ENCODE data around the gene TRIO. TPM values are rescaled to one million over a fixed set of nuclear protein-coding genes. Genes with fewer than 3 reads are reported as not detected.
"Not testable (repeated sequence)": the region's sequence is repeated elsewhere in the genome, so short reads cannot be mapped to it uniquely, and the experiment has no call there.

Gene TRIO
- total RNA-seq, 1 donor from 2014 or later: 95.6 TPM

DNA sequence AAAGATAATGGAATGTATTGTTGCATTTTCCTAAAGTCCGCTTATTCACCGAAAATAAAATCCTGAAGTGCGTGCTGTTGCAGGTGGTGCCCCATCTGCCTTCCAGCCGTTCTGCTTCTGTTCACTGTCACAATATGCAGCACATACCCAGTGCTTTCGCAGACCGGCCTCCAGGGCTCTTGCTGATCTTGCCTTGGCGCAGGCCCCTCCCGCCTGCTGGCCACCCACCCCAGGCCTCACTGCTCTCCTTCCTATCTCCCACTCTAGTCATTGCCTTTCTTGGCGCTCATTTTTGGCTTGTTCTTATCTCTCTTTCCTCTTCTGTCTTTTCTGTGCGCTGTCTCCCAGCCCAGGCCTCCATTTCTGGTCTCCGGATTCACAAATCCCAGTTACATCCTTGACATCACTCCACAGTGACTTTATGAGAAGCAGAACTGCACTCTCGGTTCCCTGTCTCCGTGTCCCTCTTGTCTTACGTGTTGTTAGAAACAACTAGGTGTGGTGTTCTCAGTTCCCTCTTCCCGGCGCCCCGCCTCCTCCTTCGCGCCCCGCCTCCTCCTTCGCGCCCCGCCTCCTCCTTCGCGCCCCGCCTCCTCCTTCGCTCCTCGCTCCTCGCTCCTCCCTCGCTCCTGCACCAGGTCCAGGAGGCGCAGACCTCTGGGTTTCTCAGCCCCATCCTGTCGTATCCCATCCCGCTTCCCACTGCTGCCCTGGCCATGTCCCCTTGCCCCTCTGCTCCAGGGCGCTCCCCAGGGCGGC is 236.8 kb downstream of the TRIO start:
- DNase-seq (ENCODE audit: low read depth in 2 of 2): no peak

DNA sequence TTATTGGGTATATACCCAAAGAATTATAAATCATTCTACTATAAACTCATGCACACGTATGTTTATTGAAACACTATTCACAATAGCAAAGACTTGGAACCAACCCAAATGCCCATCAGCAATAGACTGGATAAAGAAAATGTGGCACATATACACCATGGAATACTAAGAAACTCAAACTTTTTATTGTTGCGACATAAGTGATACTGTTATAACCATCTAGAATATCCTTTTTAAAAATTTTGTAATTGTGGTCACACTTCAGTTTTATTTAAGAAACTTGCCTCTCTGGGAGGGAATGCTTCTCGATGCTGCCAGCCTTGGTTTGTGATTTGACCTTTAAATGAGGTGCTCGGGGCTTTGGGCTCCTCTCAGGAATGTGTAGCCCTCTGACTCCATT is 237.6 kb downstream of the TRIO start:
- DNase-seq (ENCODE audit: low read depth in 2 of 2): no peak

DNA sequence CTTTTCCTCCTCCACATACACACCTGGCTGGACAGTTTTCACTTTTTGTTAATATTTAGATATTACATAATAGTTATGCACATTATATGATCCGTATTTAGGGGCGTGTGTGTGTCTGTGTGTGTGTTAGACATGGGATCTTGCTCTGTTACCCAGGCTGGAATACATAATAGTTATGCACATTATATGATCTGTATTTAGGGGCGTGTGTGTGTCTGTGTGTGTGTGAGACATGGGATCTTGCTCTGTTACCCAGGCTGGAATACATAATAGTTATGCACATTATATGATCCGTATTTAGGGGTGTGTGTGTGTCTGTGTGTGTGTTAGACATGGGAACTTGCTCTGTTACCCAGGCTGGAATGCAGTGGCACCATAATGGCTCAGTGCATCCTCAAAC is 239.5 kb downstream of the TRIO start:
- DNase-seq (ENCODE audit: low read depth in 2 of 2): no peak

DNA sequence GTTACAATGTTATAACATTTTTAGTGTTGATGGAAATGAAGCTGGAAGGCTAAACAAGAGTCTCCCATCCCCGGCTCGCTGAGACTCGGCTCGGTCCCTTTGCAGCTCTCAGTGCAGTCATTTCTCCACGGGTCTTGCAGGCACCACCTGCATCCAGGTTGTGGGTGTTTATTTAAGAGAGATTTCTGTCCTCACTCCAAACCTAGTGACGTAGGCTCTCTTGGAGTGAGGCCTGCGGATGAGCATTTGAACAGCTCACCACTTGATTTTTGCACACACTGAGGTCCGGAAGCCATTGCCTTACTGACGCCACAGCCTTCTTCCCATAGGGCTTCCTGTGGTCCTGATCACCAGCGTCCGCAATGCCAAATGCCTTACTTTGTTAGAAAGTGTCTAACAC is 240.8 kb downstream of the TRIO start:
- DNase-seq (ENCODE audit: low read depth in 2 of 2): peak; percentile 80 to 86

DNA sequence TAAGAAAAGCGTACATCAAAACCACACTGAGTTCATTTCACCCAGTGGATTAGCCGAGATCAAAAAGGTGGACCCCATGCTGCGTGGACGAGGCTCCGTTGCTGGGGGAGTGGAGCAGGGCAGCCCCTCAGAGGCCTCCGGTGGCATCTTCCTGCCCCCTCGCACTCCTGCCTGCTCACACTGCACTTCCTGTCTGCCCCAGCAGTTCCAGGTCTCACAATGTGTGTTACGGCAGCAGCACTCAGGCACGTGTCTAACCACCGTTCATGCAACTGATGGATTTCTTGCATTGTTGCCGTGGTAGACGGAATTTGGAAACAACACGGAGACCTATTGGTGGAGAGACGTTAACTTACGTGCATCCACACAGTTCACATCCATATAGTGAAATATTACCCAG is 241.9 kb downstream of the TRIO start:
- DNase-seq (ENCODE audit: low read depth in 2 of 2): no peak

DNA sequence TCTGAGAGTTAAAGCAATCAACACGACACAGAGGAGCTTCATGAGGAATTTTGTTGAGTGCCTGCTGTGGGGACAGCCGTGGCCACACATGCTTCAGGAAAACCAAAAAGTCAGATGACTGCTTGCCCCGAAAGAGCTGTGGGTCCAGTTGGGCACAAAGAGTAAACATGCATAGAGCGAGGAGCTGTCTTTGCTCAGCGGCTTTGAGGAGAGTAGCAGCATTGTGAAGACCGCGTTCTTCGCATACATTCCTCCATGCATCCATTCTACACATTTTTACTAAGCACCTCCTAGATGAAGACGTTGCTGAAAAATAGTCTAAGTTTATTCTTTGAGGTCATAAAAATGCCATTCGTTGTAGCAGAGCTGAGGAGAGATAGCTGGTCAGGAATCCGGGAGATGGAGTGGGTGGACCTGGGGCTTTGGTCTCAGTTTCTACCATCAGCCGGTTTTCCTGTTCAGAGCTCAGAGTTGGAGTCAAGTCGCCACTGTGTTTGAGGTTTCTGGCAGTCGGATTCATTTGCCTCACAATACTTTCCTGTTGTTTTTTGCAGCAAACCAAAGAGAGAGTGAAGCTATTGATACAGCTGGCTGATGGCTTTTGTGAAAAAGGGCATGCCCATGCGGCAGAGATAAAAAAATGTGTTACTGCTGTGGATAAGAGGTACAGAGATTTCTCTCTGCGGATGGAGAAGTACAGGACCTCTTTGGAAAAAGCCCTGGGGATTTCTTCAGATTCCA is 243.9 kb downstream of the TRIO start:
- peak in 1 of 2 donors; percentile 60 for DNase-seq (ENCODE audit: low read depth in 2 of 2)

DNA sequence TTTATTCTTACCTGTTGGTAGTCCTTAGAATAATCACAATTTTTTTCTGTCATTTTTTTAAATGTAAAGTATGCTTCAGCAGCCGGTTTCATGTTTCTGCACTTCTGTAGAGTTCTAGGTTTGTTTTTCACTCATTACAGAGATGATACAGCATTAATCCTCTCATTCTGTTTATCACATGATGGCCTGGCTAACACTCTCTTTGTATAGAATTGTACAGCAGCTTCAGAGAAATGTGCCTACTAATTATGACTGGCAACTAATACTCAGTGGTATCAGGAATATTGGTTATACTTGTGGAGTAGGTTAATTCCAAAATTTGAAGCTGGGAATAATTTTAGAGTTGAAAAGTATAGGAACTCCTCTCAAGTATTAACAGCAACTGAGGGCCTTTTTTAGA is 245.6 kb downstream of the TRIO start:
- DNase-seq (ENCODE audit: low read depth in 2 of 2): no peak

DNA sequence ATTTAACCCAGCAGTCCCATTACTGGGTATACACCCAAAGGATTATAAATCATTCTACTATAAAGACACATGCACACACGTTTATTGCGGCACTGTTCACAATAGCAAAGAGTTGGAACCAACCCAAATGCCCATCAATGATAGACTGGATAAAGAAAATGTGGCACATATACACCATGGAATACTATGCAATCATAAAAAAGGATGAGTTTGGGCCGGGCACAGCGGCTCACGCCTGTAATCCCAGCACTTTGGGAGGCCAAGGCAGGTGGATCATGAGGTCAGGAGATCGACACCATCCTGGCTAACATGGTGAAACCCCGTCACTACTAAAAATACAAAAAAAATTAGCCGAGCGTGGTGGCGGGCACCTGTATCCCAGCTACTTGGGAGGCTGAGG is 249.4 kb downstream of the TRIO start:
- DNase-seq (ENCODE audit: low read depth in 2 of 2): not testable (repeated sequence)

DNA sequence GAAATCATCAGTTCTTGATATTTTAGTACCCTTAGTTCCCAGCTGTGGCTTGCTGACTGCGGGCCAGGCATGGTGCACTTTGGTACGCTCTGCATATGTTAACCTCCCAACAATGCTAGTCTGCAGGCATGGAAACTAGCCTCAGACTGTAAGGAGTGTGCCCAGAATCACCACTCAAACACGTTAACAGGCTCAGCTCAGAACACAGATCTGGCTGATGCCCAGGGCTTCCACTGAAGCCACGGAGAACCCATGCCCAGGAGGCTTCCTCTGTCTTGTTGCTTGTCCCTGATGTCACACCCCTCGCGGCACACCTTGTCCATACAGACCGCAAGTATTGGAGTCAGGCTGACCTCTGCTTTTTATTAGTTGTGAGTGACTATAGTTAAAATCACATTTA is 251.2 kb downstream of the TRIO start:
- no peak for DNase-seq (ENCODE audit: low read depth in 2 of 2)

DNA sequence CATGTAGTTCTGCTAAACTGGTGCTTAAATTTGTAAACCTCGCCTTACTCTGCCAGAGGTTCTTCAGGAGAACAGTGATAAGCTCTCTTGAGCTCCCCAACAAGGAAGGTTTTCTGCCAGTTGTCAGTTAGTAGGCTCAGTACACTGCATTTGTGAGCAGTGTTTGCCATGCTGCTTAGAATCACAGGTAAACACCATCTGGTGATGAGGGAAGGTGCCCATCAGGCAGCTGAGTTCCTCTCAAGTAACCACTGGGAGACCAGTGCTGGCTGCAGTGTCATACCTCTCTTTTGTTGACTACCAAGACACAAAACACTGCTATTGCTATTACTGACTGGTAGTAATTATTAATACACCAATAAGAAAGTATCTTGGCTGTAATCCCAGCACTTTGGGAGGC is 252.3 kb downstream of the TRIO start:
- no peak for DNase-seq (ENCODE audit: low read depth in 2 of 2)

DNA sequence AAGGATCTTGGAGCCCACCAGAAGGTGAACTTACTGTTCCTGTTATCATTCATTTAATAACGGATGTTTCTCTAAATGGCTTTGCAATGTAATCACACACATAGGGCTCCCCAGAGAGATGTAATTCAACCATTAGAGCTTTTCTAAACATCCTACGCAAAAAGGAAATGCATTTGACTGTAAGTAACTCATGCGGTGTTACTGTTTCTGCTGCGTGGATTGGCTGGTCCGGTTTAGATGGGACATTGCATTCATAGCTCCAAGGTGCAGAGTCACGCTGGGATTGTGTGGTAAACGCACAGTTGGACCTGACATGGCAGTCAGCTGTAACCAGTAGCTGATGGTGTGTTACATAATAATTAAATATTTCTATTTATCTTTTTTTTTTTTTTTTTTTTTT is 252.9 kb downstream of the TRIO start:
- no peak for DNase-seq (ENCODE audit: low read depth in 2 of 2)

DNA sequence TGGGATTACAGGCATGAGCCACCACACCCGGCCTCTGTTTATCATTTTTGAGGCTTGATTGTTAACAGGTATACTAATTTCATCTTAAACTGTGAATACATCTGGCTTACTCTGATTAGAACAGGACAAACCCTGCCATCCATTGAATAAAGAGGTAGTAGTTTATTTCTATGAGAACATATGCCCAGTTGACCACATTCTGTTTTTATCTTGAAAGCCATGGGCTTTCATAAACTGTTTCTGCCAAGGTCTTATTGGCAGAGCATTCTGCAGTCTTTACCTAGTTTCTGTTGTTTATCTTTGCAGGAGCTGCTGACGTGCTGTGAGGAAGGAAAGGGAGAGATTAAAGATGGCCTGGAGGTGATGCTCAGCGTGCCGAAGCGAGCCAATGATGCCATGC is 253.6 kb downstream of the TRIO start:
- no peak for DNase-seq (ENCODE audit: low read depth in 2 of 2)

DNA sequence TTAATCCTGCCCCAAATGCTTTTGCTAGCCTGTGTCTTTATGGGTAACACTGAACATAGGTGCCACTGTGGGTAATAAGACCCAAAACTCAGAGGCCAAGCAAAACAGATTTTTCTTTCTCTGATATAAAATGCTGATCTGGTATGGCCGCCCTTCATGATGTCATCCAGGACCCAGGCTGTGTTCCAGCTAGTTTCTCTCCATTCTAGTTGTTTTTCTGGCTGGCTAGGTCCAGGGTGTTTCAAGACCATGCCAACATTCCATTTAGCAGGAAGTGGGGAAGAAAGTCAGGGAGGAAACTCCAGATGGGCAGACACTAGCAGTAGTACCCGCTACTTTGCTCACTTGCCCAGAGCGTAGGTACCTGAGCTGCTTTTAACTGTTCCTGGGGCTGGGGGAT is 254.6 kb downstream of the TRIO start:
- peak; percentile 71 to 80 for DNase-seq (ENCODE audit: low read depth in 2 of 2)

DNA sequence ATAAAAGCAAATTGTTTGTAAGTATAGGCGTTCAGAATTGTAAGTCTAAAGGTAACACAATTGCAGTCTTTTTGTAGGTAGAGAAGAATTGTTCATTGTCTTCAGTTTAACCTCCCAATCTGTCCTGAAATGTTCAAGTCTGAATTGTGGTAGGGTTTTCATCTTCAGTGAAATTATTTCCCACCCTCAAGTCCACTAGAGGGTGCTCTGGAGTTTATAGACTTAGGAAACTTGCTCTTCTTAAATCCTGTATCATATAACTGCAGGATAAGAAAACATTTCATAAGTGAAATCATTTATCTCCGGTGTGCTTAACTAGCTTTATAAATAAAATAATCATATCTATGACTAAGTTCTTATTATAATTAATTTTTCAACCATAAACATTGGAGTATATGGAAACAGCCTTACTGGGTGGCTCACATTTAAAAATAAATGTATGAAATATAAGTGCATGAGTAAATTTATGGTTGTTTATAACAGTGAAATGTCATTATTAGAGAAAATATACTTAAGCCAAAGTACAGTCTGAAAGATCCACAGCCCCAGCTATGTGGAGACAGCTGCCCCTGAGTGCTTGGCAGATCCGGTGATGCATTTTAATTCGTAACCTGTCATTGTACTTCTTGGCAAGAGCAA is 256.0 kb downstream of the TRIO start:
- DNase-seq (ENCODE audit: low read depth in 2 of 2): peak; percentile 66 to 72

DNA sequence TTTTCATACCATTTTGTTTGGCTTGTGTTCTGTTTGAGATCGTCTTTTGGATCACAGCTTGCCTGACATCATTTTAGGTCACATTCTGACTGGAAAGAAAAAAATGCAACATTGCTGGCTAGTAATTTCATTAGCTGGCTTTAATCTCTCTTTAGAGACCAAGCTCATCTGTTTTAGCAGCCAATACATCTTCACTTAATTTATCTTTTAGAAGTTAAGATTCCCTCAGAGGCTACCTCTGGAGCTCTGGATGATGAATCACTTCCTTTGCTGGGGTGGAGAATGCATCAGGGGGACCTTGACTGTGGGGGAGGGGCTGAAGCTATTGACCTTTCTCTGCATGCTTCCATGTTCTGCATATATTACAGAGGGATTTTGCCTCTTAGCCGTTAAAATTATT is 256.9 kb downstream of the TRIO start:
- peak in 1 of 2 donors; percentile 69 for DNase-seq (ENCODE audit: low read depth in 2 of 2)

DNA sequence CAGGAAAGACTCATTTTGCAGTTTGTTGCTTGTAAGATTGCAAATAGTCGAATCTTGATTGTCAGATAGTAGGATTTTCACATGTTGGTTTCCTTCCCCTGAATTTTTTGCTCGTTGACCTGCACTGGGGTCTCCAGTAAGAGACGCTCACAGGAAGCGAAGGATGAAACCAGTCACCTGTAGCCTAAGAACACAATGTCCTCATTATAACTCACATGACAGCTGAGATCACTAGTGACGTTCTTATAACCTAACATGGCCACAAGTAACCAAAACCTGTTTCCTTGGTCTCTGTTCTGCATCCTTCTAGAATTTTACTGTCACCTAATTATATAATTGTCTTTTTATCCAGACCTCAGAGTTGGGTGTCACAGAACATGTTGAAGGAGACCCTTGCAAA is 257.5 kb downstream of the TRIO start:
- no peak for DNase-seq (ENCODE audit: low read depth in 2 of 2)

DNA sequence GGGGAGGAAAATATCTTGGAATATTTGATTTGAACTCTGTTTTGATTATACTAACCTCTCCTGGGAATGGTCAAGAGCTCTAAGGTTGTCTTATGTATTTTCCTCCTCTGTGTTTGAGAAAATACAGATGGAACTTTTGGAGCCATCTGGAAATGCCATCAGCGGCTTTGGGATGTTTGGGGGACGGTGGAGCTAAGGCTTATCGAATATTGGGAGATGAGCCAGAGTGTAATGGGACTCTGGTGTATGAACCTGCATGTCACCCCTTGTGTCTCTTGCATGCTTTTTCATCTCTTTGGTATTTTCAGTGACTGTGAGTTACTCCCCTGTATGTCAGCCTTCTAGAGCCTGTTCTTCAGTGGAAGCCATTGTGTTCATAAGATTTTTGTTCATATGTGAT is 258.5 kb downstream of the TRIO start:
- DNase-seq (ENCODE audit: low read depth in 2 of 2): no peak

DNA sequence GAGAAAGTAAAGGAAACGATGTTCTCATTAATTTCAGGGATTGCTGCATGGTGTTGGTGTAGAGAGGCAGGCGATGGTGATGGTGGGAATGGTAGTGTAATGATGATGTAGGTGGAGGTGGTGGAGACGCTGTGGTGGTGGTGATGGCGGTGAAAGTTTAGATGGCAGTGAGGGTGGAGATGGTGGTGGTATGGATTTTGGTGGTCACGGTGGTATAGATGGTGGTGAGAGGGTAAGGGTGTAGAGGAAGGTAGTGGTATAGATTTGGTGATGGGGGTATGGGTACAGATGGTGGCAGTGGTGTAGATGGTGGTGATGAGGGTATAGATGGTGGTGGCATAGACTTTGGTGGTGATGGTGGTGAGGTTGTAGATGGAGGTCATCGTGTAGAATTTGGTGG is 259.3 kb downstream of the TRIO start:
- no peak for DNase-seq (ENCODE audit: low read depth in 2 of 2)

DNA sequence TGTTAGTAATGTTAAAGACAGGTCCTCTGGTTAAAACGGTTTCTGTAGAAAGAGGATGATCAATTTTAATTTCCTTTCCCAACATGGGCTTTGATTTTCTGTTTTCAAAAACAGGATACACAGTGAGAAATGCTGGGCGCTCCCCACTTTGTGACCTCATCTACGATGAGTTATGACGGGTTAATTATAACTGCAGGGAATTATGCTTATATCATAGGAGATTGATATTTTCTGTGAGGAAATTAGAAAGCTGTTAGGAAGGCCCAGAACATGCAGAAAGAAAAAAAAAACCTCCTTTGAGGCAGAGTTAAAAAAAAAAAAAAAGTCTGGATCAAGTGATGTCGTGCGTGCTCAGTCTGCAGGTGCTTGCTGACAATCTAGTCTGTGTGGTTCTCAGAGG is 261.6 kb downstream of the TRIO start:
- DNase-seq (ENCODE audit: low read depth in 2 of 2): no peak

DNA sequence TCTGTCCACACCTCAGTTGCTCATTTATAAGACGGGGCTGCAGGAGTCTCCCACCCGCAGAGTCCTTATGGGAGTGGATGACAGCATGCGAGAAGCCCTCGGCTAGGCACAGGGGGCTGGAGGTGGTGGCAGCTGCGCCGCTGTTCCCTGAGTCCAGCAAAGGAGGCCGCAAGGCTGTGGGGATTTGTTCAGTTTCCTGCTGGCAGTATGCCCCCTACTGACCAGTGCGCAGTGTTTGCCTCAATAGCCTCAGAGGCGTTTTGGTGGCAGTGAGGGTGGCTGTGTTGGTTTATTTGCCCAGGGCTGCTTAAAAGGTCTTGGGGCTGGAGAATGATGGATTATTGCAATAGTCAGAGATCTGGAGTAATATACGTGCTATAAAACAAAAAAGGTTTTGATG is 262.1 kb downstream of the TRIO start:
- DNase-seq (ENCODE audit: low read depth in 2 of 2): peak; percentile 31 to 49

DNA sequence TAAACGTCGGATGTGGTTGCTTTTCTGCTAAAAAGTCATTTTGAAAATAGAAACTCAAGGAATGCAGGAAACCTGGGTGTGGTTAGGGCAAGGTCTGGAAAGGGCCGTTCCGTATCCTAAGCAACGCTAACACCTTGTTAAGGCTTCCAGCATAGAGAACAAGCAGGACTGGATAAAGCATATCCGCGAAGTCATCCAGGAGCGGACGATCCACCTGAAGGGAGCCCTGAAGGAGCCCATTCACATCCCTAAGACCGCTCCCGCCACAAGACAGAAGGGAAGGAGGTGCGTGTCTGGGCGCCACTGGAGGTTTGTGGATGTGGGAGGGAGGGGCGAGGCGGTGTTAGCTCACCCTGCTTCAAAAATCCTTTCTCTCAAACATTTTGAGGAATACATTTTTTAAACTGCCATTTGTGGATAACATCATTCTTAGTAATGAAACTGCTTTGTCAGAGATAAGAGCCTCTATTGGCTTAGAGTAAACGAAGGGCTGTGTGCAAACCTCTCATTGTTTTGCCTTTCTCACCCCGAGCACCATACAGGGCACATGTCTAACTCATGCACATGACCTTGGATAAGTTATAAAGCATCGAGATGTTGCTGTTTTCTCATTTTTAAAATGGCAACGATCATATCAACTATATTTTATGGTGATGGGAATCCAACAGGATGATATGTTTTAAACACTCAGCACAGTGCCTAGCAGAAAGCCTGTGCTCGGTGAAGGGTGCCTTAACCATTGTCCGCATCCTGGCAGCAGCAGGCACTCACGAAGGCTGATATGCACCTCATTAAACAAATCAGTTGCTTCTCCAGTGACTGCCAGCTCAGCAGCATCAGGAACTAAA is 262.8 kb downstream of the TRIO start:
- DNase-seq (ENCODE audit: low read depth in 2 of 2): peak in 1 of 2 donors; percentile 23

DNA sequence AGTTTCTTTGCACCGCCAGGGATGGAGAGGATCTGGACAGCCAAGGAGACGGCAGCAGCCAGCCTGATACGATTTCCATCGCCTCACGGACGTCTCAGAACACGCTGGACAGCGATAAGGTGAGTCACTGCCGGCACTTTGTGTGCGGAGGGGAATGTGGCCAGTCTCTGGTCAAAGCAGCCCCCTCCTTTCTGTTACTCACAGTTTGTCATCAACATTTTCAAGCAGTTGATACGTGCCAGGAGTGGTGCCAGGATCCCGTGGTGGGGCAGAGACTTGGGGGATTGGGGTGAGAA is 263.4 kb downstream of the TRIO start:
- peak; percentile 36 to 94 for DNase-seq (ENCODE audit: low read depth in 2 of 2)

Data from lung microvascular endothelial cell (primary cell).